ENCODE data around the gene EPB41L4A.
"Not testable (repeated sequence)": the region's sequence is repeated elsewhere in the genome, so short reads cannot be mapped to it uniquely, and the experiment has no call there.

The EPB41L4A gene

DNA sequence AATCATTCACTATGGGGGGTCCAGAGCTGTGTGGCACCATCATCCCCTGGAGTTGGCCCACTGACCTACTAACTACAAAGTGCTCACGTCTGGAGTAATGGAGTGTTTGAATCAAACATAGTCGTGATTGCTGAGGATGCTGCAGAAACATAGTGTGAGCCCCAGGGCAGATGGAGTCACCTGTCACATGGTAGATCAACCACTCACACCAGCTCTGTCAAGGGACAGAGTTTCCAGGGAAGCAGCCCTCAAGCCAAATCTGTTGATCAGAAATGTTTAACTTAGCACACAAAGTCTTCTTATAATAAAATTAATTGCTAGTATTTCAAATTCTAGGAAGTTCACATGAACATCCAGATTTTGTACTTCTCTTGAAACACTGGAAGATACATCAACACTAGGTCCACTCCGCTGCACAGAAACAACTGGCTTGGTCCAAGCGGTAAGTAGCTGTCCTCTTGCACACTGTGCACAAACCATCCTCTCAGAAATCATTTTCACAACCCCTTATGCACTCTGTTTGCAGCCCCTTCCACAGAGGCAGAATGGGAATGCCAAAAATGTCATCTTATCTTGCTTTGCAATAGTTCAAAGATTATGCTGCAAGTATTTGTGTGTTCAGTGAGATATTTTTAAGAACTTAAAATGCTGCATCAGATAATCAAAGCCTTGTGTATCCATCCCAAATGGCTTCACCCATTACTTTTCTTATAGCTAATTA lies 191.0 kb downstream of the EPB41L4A start:
- Histone ChIP-seq H3K27ac (peak overlapping the region in 1 of 2 donors; percentile 48), H3K36me3 (no peaks in the 10 kb centered on the region), H3K27me3 (no peaks in the 10 kb centered on the region), H3K4me3 (no peak overlapping the region), H3K4me1 (peaks cover 0 to 20% (median 12%) of the 10 kb centered on the region in 4 donors), H3K9me3 (no peaks in the 10 kb centered on the region)
- TF ChIP-seq, protein P1, sequence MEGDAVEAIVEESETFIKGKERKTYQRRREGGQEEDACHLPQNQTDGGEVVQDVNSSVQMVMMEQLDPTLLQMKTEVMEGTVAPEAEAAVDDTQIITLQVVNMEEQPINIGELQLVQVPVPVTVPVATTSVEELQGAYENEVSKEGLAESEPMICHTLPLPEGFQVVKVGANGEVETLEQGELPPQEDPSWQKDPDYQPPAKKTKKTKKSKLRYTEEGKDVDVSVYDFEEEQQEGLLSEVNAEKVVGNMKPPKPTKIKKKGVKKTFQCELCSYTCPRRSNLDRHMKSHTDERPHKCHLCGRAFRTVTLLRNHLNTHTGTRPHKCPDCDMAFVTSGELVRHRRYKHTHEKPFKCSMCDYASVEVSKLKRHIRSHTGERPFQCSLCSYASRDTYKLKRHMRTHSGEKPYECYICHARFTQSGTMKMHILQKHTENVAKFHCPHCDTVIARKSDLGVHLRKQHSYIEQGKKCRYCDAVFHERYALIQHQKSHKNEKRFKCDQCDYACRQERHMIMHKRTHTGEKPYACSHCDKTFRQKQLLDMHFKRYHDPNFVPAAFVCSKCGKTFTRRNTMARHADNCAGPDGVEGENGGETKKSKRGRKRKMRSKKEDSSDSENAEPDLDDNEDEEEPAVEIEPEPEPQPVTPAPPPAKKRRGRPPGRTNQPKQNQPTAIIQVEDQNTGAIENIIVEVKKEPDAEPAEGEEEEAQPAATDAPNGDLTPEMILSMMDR (IDR thresholded peaks at IDR 0.05) = no peak
- no peak for DNase-seq
- intact Hi-C loops (cut with DNase I; ENCODE audit: low total_unique reads) = no loop called here

DNA sequence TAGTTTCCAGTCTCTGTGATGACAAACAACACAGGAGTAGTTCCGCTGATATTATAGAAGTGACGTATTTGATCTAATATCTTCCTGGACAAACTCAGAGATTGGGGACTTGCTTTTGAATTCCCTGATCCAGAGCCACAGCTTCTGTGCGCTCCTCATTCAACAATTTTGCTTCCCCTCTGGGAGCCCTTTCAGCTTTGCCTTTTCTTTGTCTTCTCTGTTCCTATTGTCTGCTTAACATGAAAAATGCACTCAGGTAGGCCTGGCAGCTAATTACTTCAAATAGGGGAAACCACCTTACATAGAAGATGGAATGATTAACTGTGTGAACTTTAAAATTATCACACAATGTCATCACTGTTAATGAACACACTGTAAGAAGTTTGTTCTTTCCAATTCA lies 192.9 kb downstream of the EPB41L4A start:
- Histone ChIP-seq H3K4me3 (no peak overlapping the region), H3K36me3 (no peaks in the 10 kb centered on the region), H3K27ac (no peak overlapping the region), H3K4me1 (peaks cover 0 to 20% (median 12%) of the 10 kb centered on the region in 4 donors), H3K9me3 (no peaks in the 10 kb centered on the region), H3K27me3 (no peaks in the 10 kb centered on the region)
- no peak for DNase-seq
- TF ChIP-seq, protein P1 (IDR thresholded peaks at IDR 0.05) = no peak
- intact Hi-C loops (cut with DNase I; ENCODE audit: low total_unique reads) = no loop called here

DNA sequence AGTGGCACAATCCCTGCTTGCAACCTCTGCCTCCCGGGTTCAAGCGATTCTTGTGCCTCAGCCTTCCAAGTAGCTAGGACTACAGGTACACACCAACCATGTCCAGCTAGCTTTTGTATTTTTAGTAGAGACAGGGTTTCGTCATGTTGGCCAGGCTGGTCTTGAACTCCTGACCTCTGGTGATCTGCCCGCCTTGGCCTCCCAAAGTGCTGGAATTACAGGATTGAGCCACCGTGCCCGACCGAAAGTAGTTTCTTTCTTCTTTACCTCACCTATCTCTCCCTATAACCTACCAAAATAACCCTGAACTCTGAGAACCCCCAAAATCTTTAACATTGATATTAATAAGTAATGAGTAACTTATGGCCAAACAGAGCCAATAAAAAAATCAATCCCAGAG lies 196.1 kb downstream of the EPB41L4A start:
- intact Hi-C loops (cut with DNase I; ENCODE audit: low total_unique reads); H3K4me1 ChIP-seq; H3K9me3 ChIP-seq; DNase-seq; H3K36me3 ChIP-seq; H3K4me3 ChIP-seq; H3K27me3 ChIP-seq; H3K27ac ChIP-seq: not testable (repeated sequence)

DNA sequence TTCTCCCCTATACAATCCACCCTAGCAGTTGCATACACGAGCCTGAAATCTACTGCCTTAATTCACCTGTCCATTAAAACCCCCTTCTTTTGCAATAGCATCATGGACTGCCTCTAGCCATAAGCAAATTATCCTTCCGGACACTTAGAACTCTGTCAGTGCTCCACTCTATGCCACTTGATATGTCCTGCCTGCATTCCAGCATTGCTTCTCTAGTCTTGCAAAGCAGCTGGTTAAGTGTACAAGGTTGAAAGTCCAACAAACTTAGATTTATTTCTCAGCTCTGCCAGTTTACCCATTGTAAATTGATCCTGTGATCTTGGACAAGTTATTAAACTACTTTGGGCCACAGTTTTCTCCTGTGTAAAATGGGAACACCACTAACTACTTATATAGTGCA lies 197.9 kb downstream of the EPB41L4A start:
- Histone ChIP-seq H3K27ac (no peak overlapping the region), H3K4me3 (no peak overlapping the region), H3K4me1 (no peaks in the 10 kb centered on the region), H3K36me3 (no peaks in the 10 kb centered on the region), H3K9me3 (no peaks in the 10 kb centered on the region), H3K27me3 (no peaks in the 10 kb centered on the region)
- TF ChIP-seq, protein P1 (IDR thresholded peaks at IDR 0.05) = no peak
- DNase-seq = no peak
- intact Hi-C loops (cut with DNase I; ENCODE audit: low total_unique reads) = no loop called here

DNA sequence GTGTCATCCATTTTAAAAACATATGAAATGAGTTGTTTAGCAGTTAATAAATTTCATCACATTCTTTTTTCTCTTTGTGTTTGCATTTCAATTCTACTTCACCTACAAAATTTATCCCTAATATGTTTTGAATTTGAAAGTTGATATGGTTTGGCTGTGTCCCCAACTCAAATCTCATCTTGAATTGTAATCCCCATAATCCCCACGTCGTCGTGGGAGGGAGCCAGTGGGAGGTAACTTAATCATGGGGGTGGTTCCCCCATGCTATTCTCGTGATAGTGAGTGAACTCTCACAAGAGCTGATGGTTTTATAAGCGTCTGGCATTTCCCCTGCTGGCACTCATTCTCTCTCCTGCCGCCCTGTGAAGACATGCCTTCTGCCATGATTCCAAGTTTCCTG lies 200.1 kb downstream of the EPB41L4A start:
- Histone ChIP-seq H3K36me3 (no peaks in the 10 kb centered on the region), H3K27me3 (no peaks in the 10 kb centered on the region), H3K4me3 (no peak overlapping the region), H3K4me1 (no peaks in the 10 kb centered on the region), H3K9me3 (no peaks in the 10 kb centered on the region), H3K27ac (no peak overlapping the region)
- intact Hi-C loops (cut with DNase I; ENCODE audit: low total_unique reads) = no loop called here
- no peak for DNase-seq
- TF ChIP-seq, protein P1 (IDR thresholded peaks at IDR 0.05) = no peak

DNA sequence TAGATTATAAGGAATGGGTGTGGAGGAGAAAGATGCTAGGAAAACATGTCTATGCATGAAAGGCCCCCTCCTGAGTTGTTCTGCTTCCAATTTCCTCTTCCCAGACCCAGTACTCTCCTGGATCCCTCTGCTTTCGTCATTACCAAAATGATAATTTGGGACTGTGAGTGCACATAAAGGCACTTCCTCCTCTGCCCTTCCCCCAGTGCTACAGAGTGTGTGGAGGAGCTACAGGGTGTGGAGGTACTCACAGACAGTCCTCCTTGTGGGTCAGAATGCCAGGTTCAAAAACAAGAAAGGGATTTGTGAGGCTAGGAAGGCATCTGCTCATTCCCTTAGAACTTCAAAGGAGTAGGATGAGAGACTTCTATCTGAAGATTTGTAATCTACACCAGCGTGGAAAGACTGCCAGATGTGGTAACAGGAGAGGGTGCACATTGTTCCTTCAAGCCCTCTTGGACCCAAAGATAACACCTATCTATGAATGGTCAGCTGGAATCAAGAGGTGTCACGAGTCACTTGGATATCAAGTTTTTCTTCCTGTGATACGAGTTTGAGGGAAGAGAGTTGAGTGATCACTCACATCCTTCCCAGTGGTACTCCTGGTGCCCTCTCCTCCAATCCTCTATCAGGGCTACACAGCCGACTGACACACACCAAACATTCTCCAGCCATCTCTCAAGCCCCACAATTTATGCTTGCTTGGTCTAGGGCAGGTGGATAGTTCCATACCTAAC lies 201.1 kb downstream of the EPB41L4A start:
- DNase-seq = no peak
- Histone ChIP-seq H3K4me3 (no peak overlapping the region), H3K9me3 (no peaks in the 10 kb centered on the region), H3K4me1 (no peaks in the 10 kb centered on the region), H3K36me3 (no peaks in the 10 kb centered on the region), H3K27me3 (no peaks in the 10 kb centered on the region), H3K27ac (no peak overlapping the region)
- intact Hi-C loops (cut with DNase I; ENCODE audit: low total_unique reads) = no loop called here
- TF ChIP-seq, protein P1 (IDR thresholded peaks at IDR 0.05) = no peak
